Measurements from ENCODE around the gene CEBPZ.
"Not testable (repeated sequence)": the region's sequence is repeated elsewhere in the genome, so short reads cannot be mapped to it uniquely, and the experiment has no call there.

CEBPZ gene

DNA sequence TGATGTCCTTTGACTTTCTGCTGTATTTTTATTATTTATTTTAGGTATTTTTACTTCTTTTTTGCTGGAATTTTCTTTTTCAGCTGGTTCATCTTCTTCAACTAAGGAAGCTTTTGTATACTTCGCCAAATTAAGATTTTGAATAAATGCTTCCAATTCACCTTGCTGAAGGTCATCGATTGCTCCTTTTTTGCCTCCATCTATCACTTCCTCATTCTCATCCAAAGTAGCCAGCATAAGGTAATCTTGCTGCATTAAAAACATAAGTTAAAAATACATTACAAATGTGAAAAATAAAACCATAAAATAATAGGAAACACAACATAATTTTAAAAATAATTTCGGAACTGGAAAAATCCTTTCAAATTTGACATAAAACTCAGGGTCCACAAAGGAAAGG is 2.6 kb downstream of the CEBPZ start:
- no peak for TF ChIP-seq CTCF (IDR thresholded peaks at IDR 0.05; ENCODE audit: low read depth, low read length)
- TF ChIP-seq MAX (IDR thresholded peaks at IDR 0.05; ENCODE audit: low read depth, low read length) = no peak
- no peak for TF ChIP-seq MYC (IDR thresholded peaks at IDR 0.05; ENCODE audit: low read depth, low read length)
- no peak for TF ChIP-seq POLR2A (IDR thresholded peaks at IDR 0.05; ENCODE audit: extremely low read depth, insufficient read length)
- no peak for DNase-seq (ENCODE audit: low read depth)
- H3K4me3 ChIP-seq (ENCODE audit: low read depth, low read length) = peak overlapping the region; percentile 100

DNA sequence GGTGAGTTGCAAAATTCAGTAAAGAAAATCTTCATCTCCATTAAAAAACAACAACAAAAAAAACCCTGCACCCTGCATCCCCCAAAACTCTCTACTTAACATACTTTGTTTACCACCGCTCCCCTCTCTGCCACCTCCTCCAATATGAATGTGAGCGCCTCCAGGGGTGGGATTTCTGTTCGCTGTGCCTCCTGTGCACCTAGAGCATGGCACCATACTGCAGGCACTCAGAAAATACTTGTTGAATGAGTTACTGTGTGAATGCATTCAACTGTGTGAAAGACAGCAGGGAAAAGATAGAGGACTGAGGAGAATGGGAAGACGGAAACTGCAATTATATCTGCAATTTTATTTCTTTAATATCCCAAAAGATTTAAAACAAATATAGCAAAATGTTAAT is 4.5 kb downstream of the CEBPZ start:
- no peak for DNase-seq (ENCODE audit: low read depth)
- peak overlapping the region; percentile 38 for H3K4me3 ChIP-seq (ENCODE audit: low read depth, low read length)
- TF ChIP-seq POLR2A (IDR thresholded peaks at IDR 0.05; ENCODE audit: extremely low read depth, insufficient read length) (no peak), CTCF (IDR thresholded peaks at IDR 0.05; ENCODE audit: low read depth, low read length) (no peak), MAX (IDR thresholded peaks at IDR 0.05; ENCODE audit: low read depth, low read length) (no peak)

DNA sequence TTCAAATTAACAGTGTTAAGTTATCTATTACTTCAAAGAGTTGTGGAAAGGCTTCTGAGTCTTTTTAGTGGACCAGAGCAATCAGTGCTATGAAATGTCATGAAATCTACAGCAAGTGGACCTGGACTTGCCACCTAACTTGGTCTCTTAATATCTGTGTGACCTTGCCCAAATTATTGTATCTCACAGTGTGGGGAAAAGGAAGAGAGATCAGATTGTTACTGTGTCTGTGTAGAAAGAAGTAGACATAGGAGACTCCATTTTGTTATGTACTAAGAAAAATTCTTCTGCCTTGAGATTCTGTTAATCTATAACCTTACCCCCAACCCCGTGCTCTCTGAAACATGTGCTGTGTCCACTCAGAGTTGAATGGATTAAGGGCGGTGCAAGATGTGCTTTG is 6.3 kb downstream of the CEBPZ start:
- not testable (repeated sequence) for DNase-seq (ENCODE audit: low read depth)
- peak overlapping the region; percentile 34 for H3K4me3 ChIP-seq (ENCODE audit: low read depth, low read length)

DNA sequence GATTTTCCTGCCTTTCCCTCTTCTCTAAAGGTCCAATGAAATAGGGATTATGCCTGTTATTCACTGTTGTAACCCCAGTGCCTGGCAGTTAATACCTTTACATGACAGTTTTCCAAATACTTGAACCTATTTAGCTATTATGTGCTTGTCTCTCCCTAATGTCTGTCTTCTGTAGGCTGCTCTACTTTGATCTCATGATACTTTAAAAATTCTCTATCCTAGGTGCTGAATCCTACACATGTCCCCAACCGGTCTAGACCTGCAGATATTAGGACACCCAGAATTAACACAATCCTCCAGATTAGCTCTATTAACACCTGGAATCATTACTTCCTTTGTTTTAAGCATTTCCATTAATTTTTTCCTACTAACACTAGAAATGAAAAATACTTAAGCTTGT is 7.3 kb downstream of the CEBPZ start:
- no peak for DNase-seq (ENCODE audit: low read depth)
- TF ChIP-seq MAX (IDR thresholded peaks at IDR 0.05; ENCODE audit: low read depth, low read length) = no peak
- no peak for TF ChIP-seq MYC (IDR thresholded peaks at IDR 0.05; ENCODE audit: low read depth, low read length)
- no peak for TF ChIP-seq POLR2A (IDR thresholded peaks at IDR 0.05; ENCODE audit: extremely low read depth, insufficient read length)
- no peak for TF ChIP-seq CTCF (IDR thresholded peaks at IDR 0.05; ENCODE audit: low read depth, low read length)
- peak overlapping the region; percentile 34 for H3K4me3 ChIP-seq (ENCODE audit: low read depth, low read length)

DNA sequence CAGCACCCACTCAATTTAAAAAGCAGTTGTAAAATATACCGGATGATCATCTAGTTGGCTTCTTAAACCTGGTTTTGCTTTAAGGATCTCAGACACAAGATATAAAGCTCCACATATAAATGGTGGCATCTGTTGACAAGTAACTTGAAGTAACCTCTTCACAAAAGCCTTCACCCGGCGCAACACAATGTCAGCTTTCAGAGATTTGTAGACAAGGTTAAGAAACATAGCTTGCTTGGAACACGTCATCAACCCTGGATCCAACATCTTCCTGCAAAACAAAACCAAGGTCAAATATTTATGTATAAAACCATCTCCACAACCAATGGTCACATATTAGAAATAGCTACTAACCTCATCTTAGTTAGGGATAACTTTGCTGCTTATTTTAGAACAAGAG is 8.3 kb downstream of the CEBPZ start:
- DNase-seq (ENCODE audit: low read depth) = no peak
- H3K4me3 ChIP-seq (ENCODE audit: low read depth, low read length) = no peak overlapping the region
- TF ChIP-seq MAX (IDR thresholded peaks at IDR 0.05; ENCODE audit: low read depth, low read length) = no peak
- no peak for TF ChIP-seq MYC (IDR thresholded peaks at IDR 0.05; ENCODE audit: low read depth, low read length)
- no peak for TF ChIP-seq CTCF (IDR thresholded peaks at IDR 0.05; ENCODE audit: low read depth, low read length)
- no peak for TF ChIP-seq POLR2A (IDR thresholded peaks at IDR 0.05; ENCODE audit: extremely low read depth, insufficient read length)

DNA sequence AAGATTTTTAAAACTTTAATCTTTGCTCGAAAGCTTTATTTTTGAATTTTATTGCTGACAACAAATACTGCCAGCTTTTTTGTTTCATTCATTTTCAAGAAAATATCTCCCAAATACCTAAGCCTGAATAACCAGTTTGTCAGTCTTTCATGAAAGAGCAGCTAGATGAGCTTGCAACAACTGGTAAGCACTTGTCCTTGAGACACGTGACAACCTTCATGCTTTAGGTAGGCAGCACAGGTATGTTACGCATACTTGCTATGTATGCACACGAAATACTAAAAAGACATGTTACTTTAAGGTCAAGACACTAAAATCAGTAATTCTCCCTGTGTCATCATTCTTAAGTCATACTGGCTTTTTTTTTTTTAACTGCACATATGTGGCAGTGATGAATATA is 12.3 kb downstream of the CEBPZ start:
- no peak overlapping the region for H3K4me3 ChIP-seq (ENCODE audit: low read depth, low read length)
- no peak for DNase-seq (ENCODE audit: low read depth)
- no peak for TF ChIP-seq POLR2A (IDR thresholded peaks at IDR 0.05; ENCODE audit: extremely low read depth, insufficient read length)
- TF ChIP-seq MAX (IDR thresholded peaks at IDR 0.05; ENCODE audit: low read depth, low read length) = no peak
- TF ChIP-seq MYC (IDR thresholded peaks at IDR 0.05; ENCODE audit: low read depth, low read length) = no peak
- TF ChIP-seq CTCF (IDR thresholded peaks at IDR 0.05; ENCODE audit: low read depth, low read length) = no peak
